Measurements from ENCODE around the gene NVL. TPM values are rescaled to one million over a fixed set of nuclear protein-coding genes. Genes with fewer than 3 reads are reported as not detected.

The NVL gene
- total RNA-seq, 1 experiment from 2014 or later = 33.4 TPM

GRCh38 chr1:224219011-224219611 lies 110.9 kb downstream of the NVL start:
- ATAC-seq = no peak
- Mint-ChIP-seq H3K4me3 (no peak overlapping the region), H3K36me3 (no peaks in the 10 kb centered on the region), H3K27ac (no peak overlapping the region; the same call in 1 of the 2 replicates), H3K27me3 (ENCODE audit: low read depth) (peaks cover 9% of the 10 kb centered on the region), H3K9me3 (no peaks in the 10 kb centered on the region), H3K4me1 (peaks cover 22% of the 10 kb centered on the region)
- ChIA-PET CTCF (no interaction called here), POLR2A (interaction anchor here (0.5 to 0.7 kb wide), 4 partner anchors 9 to 51 kb away, joined by 3 to 5 read pairs (median 4); no protein-coding TSS in a partner anchor)
- no peak for DNase-seq (ENCODE audit: low spot score)
- no peak for TF ChIP-seq ATF3 (CRISPR knock-in tag; conservative IDR thresholded peaks at IDR 0.05)
- no peak for TF ChIP-seq IRF2 (CRISPR knock-in tag; IDR thresholded peaks at IDR 0.05; ENCODE audit: borderline replicate concordance, low read depth)
- TF ChIP-seq IRF1 (CRISPR knock-in tag; IDR thresholded peaks at IDR 0.05) = no peak
- TF ChIP-seq RELA (CRISPR knock-in tag; IDR thresholded peaks at IDR 0.05; ENCODE audit: borderline replicate concordance) = no peak
- no peak for TF ChIP-seq MLX (CRISPR knock-in tag; IDR thresholded peaks at IDR 0.05)

GRCh38 chr1:224217655-224218623 lies 112.0 kb downstream of the NVL start:
- no peak for DNase-seq (ENCODE audit: low spot score)
- CTCF ChIA-PET = no interaction called here
- Mint-ChIP-seq H3K4me3 (no peak overlapping the region), H3K36me3 (no peaks in the 10 kb centered on the region), H3K27ac (no peak overlapping the region; the same call in 1 of the 2 replicates), H3K9me3 (no peaks in the 10 kb centered on the region), H3K4me1 (peaks cover 22% of the 10 kb centered on the region), H3K27me3 (ENCODE audit: low read depth) (no peaks in the 10 kb centered on the region)
- TF ChIP-seq ELF4 (CRISPR knock-in tag; IDR thresholded peaks at IDR 0.05; ENCODE audit: low read depth) = no peak
- TF ChIP-seq ZBTB43 (CRISPR knock-in tag; IDR thresholded peaks at IDR 0.05) = no peak
- TF ChIP-seq ZNF219 (CRISPR knock-in tag; IDR thresholded peaks at IDR 0.05; ENCODE audit: borderline replicate concordance) = no peak
- TF ChIP-seq SP1 (CRISPR knock-in tag; conservative IDR thresholded peaks at IDR 0.05) = no peak
- TF ChIP-seq USF2 (CRISPR knock-in tag; IDR thresholded peaks at IDR 0.05) = no peak
- TF ChIP-seq ATF1 (CRISPR knock-in tag; IDR thresholded peaks at IDR 0.05) = no peak
- no peak for TF ChIP-seq MAX (CRISPR knock-in tag; IDR thresholded peaks at IDR 0.05)
- no peak for TF ChIP-seq ERG (CRISPR knock-in tag; IDR thresholded peaks at IDR 0.05)
- TF ChIP-seq E2F5 (CRISPR knock-in tag; IDR thresholded peaks at IDR 0.05) = no peak
- no peak for TF ChIP-seq EMX1 (CRISPR knock-in tag; IDR thresholded peaks at IDR 0.05)
- no peak for TF ChIP-seq ATF6 (CRISPR knock-in tag; IDR thresholded peaks at IDR 0.05)
- no peak for TF ChIP-seq GTF2I (CRISPR knock-in tag; conservative IDR thresholded peaks at IDR 0.05)
- no peak for TF ChIP-seq MLX (CRISPR knock-in tag; IDR thresholded peaks at IDR 0.05)
- TF ChIP-seq JUN (CRISPR knock-in tag; IDR thresholded peaks at IDR 0.05) = no peak
- no peak for TF ChIP-seq IRF1 (CRISPR knock-in tag; IDR thresholded peaks at IDR 0.05)
- POLR2A ChIA-PET = interaction anchor here (0.5 kb wide), 1 partner anchor 11 kb away, joined by 4 read pairs; no protein-coding TSS in a partner anchor
- ATAC-seq = no peak

Measured in WTC11 (cell line).